ENCODE results near the gene ZNF471. TPM values are rescaled to one million over a fixed set of nuclear protein-coding genes. Genes with fewer than 3 reads are reported as not detected.

The ZNF471 gene
- total RNA-seq, 2 experiments from 2014 or later = 0.24 to 0.39 TPM

Other genes starting within 250 kb of the ZNF471 start
- not detected for gene EDDM13, start 235.1 kb upstream of the ZNF471 start, total RNA-seq
- 1 to 10 TPM; 4.5 to 5.2 TPM for gene ZSCAN5A, start 193.0 kb upstream of the ZNF471 start, total RNA-seq
- gene ZNF582, start 114.3 kb upstream of the ZNF471 start, total RNA-seq = under 1 TPM; 0.58 to 0.71 TPM
- gene ZNF583, start 103.5 kb upstream of the ZNF471 start, total RNA-seq = 1 to 10 TPM; 1.6 to 1.8 TPM
- gene ZNF667, start 30.5 kb upstream of the ZNF471 start, total RNA-seq = not detected
- gene ZFP28, start 31.1 kb downstream of the ZNF471 start, total RNA-seq = 1 to 10 TPM; 2.9 to 4.0 TPM
- gene ZNF470, start 59.6 kb downstream of the ZNF471 start, total RNA-seq = 1 to 10 TPM; 1.7 to 1.8 TPM
- gene ZNF71, start 87.4 kb downstream of the ZNF471 start, total RNA-seq = 1 to 10 TPM; 2.7 to 3.1 TPM
- gene SMIM17, start 135.3 kb downstream of the ZNF471 start, total RNA-seq = not detected
- gene ZNF835, start 163.9 kb downstream of the ZNF471 start, total RNA-seq = 1 to 10 TPM in 1 of 2 experiments, under 1 TPM in 1; 0.97 to 2.2 TPM